CD14-positive monocyte (primary cell): ENCODE measurements around the gene ENKUR. TPM values are rescaled to one million over a fixed set of nuclear protein-coding genes. Genes with fewer than 3 reads are reported as not detected.

Source experiments
- DNase-seq, 3 donors: peaks; one replicate each; pipeline ENCODE4 v3.0.0-alpha.2; 2011 to 2022
- H2AFZ ChIP-seq: 2 replicates; pipeline ENCODE4 v1.6.0; 2012; ENCODE audit warnings: mild to moderate bottlenecking, low read depth, low read length, inconsistent platforms; ENCODE audit not compliant: insufficient read depth, poor library complexity, severe bottlenecking
- H3K27ac ChIP-seq, 2 donors: 1 replicate in 1 of 2; 2 replicates in 1 of 2; pipeline ENCODE4 v1.5.1; 2012 to 2013; ENCODE audit warnings: low read length in 2 of 2, control low read depth in 1 of 2, inconsistent platforms in 1 of 2, low read depth in 1 of 2, mild to moderate bottlenecking in 1 of 2
- H3K27me3 ChIP-seq, 2 donors: one replicate each; pipeline versions ENCODE4 v1.6.0 to v1.6.1; 2011 to 2013; ENCODE audit warnings: low read length in 2 of 2; ENCODE audit not compliant: control insufficient read depth in 2 of 2, insufficient read depth in 2 of 2
- H3K36me3 ChIP-seq, 2 donors: replicated peaks in 1 of 2; 1 replicate in 1 of 2; 2 replicates in 1 of 2; pipeline versions ENCODE4 v1.5.1 to v1.6.1; 2012 to 2013; ENCODE audit warnings: low read length in 2 of 2, control low read depth in 1 of 2, inconsistent platforms in 1 of 2, mild to moderate bottlenecking in 1 of 2; ENCODE audit not compliant: insufficient read depth in 2 of 2, control insufficient read depth in 1 of 2
- H3K4me1 ChIP-seq, 2 donors: 1 replicate in 1 of 2; 2 replicates in 1 of 2; pipeline versions ENCODE4 v1.5.1 to v1.6.1; 2012 to 2013; ENCODE audit warnings: low read length in 2 of 2, control low read depth in 1 of 2, inconsistent platforms in 1 of 2, mild to moderate bottlenecking in 1 of 2, moderate library complexity in 1 of 2; ENCODE audit not compliant: insufficient read depth in 2 of 2, control insufficient read depth in 1 of 2
- H3K4me2 ChIP-seq: replicated peaks from 2 replicates; pipeline ENCODE3; 2012; ENCODE audit warnings: low read length, moderate library complexity, mild to moderate bottlenecking; ENCODE audit not compliant: poor library complexity, severe bottlenecking; ENCODE audit errors: extremely low read depth
- H3K4me3 ChIP-seq, 3 experiments: fragments of 200-600 bp in 1 of 3; sonication (generic) in 1 of 3; replicated peaks in 1 of 3; 1 replicate in 2 of 3; 2 replicates in 1 of 3; pipeline ENCODE4 v1.5.1; 2011 to 2013; ENCODE audit warnings: low read length in 3 of 3, mild to moderate bottlenecking in 3 of 3, control low read depth in 2 of 3, low read depth in 2 of 3, inconsistent platforms in 1 of 3, moderate library complexity in 1 of 3
- H3K79me2 ChIP-seq: 2 replicates; pipeline ENCODE4 v1.6.0; 2012; ENCODE audit warnings: mild to moderate bottlenecking, control low read depth, inconsistent platforms, low read length, moderate library complexity; ENCODE audit not compliant: insufficient read depth
- H3K9ac ChIP-seq: 2 replicates; pipeline ENCODE4 v1.6.0; 2017; ENCODE audit warnings: low read length, mild to moderate bottlenecking; ENCODE audit not compliant: insufficient read depth, poor library complexity, severe bottlenecking
- H3K9me3 ChIP-seq, 2 donors: replicated peaks in 1 of 2; 1 replicate in 1 of 2; 2 replicates in 1 of 2; pipeline versions ENCODE4 v1.5.1 to v1.6.1; 2012 to 2013; ENCODE audit warnings: low read length in 2 of 2, control low read depth in 1 of 2; ENCODE audit not compliant: control insufficient read depth in 1 of 2, insufficient read depth in 1 of 2
- H4K20me1 ChIP-seq: 2 replicates; pipeline ENCODE4 v1.6.0; 2012; ENCODE audit warnings: mild to moderate bottlenecking, low read length, control low read depth, moderate library complexity; ENCODE audit not compliant: insufficient read depth
- H3K27ac Mint-ChIP-seq, 7 donors: one replicate each; pipeline ENCODE4 v1.8.0; 2020; ENCODE audit warnings: mild to moderate bottlenecking in 7 of 7, mixed read lengths in 7 of 7, moderate library complexity in 6 of 7, inconsistent platforms in 2 of 7
- H3K27me3 Mint-ChIP-seq, 3 donors: one replicate each; pipeline ENCODE4 v1.8.0; 2021 to 2022; ENCODE audit warnings: low read depth in 3 of 3, mild to moderate bottlenecking in 3 of 3, mixed read lengths in 3 of 3, moderate library complexity in 3 of 3, inconsistent platforms in 1 of 3
- H3K36me3 Mint-ChIP-seq, 2 donors: one replicate each; pipeline ENCODE4 v1.8.0; 2020; ENCODE audit warnings: mixed read lengths in 2 of 2, inconsistent platforms in 1 of 2, mild to moderate bottlenecking in 1 of 2
- H3K4me1 Mint-ChIP-seq: one replicate; pipeline ENCODE4 v1.8.0; 2020; ENCODE audit warnings: mild to moderate bottlenecking, mixed read lengths
- H3K4me3 Mint-ChIP-seq, 2 donors: one replicate each; pipeline ENCODE4 v1.8.0; 2020; ENCODE audit warnings: mild to moderate bottlenecking in 2 of 2, mixed read lengths in 2 of 2, moderate library complexity in 1 of 2
- H3K9me3 Mint-ChIP-seq, 7 donors: one replicate each; pipeline ENCODE4 v1.8.0; 2020 to 2022; ENCODE audit warnings: mixed read lengths in 7 of 7, mild to moderate bottlenecking in 6 of 7, moderate library complexity in 6 of 7, inconsistent platforms in 2 of 7
- WGBS: methylation state at CpG from one replicate; pipeline ENCODE4 v1.1.5; 2013; ENCODE audit warnings: missing lambda C conversion rate; ENCODE audit not compliant: insufficient coverage; 5-methylcytosine and 5-hydroxymethylcytosine counted together
- intact Hi-C, 2 donors: fragments of 100-400 bp; cut with micrococcal nuclease; formaldehyde crosslinking; loops; one replicate each; pipeline versions ENCODE4 v1.15.0 to v1.15.1; 2023
- polyA plus RNA-seq, 3 donors: library from polyadenylated mRNA; depleted of rRNA in 1 of 3; unstranded in 2 of 3; stranded (reverse) in 1 of 3; fragments of 300-500 nt in 2 of 3; fragments of >200 nt in 1 of 3; fragmentation: Illumina TruSeq in 2 of 3; gene quantifications; 1 replicate in 2 of 3; 2 replicates in 1 of 3; pipeline ENCODE4 v1.2.3, GENCODE V29; 2012 to 2021
- TF ChIP-seq, protein P1 (sequence below): fragments of 200-600 bp; IDR thresholded peaks from one replicate; pipeline ENCODE4 v1.8.0; 2022; ENCODE audit warnings: antibody characterized with exemption, mild to moderate bottlenecking

Gene ENKUR
- polyA plus RNA-seq, 3 donors: 0.16 TPM; not detected in 2

DNA sequence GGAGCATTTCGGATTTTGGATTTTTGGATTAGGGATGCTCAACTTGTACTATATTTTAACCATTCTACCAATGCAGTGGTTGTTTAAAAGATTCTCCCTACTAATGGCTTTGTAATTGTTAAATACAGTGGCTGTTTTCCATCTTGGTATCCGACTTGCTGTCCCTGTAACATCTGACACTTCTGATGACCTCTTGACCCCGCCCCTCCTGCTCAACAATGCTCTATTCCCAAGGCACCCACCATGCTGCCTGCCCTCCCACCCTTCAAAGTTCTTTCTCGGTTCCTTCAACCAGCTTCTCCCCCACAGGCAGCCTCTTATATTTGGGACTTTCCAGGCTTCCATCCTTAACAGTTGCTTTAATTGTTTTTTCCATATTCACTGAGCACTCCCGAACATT, 65.5 kb downstream of the ENKUR start:
- H3K4me3 ChIP-seq: no peak overlapping the region
- Mint-ChIP-seq H3K27ac (no peak overlapping the region), H3K4me3 (no peak overlapping the region), H3K9me3 (peaks cover 0 to 6% (median 0%) of the 10 kb centered on the region in 7 donors), H3K4me1 (peaks cover 15% of the 10 kb centered on the region), H3K36me3 (no peaks in the 10 kb centered on the region), H3K27me3 (peaks cover 17 to 33% (median 20%) of the 10 kb centered on the region in 3 donors)
- H3K79me2 ChIP-seq: no peaks in the 10 kb centered on the region
- no peaks in the 10 kb centered on the region for H4K20me1 ChIP-seq
- H3K9ac ChIP-seq: no peak overlapping the region
- DNase-seq: no peak
- no peaks in the 10 kb centered on the region for H3K9me3 ChIP-seq
- intact Hi-C loops: loop anchor here in 1 of 2 donors (10.0 kb wide), 1 partner anchor 306 kb away; no protein-coding TSS in a partner anchor
- WGBS: 97% methylated on average over 4 of the region's 5 CpGs
- H3K4me2 ChIP-seq: no peak overlapping the region
- H3K27ac ChIP-seq: no peak overlapping the region
- H3K27me3 ChIP-seq: peaks cover 0 to 21% of the 10 kb centered on the region in 2 donors
- TF ChIP-seq, protein P1, sequence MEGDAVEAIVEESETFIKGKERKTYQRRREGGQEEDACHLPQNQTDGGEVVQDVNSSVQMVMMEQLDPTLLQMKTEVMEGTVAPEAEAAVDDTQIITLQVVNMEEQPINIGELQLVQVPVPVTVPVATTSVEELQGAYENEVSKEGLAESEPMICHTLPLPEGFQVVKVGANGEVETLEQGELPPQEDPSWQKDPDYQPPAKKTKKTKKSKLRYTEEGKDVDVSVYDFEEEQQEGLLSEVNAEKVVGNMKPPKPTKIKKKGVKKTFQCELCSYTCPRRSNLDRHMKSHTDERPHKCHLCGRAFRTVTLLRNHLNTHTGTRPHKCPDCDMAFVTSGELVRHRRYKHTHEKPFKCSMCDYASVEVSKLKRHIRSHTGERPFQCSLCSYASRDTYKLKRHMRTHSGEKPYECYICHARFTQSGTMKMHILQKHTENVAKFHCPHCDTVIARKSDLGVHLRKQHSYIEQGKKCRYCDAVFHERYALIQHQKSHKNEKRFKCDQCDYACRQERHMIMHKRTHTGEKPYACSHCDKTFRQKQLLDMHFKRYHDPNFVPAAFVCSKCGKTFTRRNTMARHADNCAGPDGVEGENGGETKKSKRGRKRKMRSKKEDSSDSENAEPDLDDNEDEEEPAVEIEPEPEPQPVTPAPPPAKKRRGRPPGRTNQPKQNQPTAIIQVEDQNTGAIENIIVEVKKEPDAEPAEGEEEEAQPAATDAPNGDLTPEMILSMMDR: no peak
- H3K36me3 ChIP-seq: no peaks in the 10 kb centered on the region
- H3K4me1 ChIP-seq: peaks cover 2 to 15% of the 10 kb centered on the region in 2 donors
- no peak overlapping the region for H2AFZ ChIP-seq

DNA sequence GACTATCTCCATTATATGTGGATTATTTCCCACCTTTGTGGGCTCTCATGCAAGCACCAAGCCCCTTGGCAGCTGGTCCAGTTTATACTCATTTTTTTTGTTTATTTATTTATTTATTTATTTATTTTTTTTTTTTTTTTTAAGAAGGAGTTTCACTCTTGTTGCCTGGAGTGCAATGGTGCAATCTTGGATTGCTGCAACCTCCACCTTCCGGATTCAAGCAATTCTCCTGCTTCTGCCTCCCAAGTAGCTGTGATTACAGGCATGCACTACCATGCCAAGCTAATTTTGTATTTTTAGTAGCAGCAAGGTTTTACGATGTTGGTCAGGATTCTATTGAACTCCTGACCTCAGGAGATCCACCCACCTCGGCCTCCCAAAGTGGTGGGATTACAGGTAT, 66.3 kb downstream of the ENKUR start:
- H4K20me1 ChIP-seq: no peaks in the 10 kb centered on the region
- peak overlapping the region in 1 of 7 donors; percentile 38 for H3K27ac Mint-ChIP-seq
- no peak overlapping the region for H3K4me2 ChIP-seq
- H3K4me3 ChIP-seq: no peak overlapping the region
- intact Hi-C loops: loop anchor here in 1 of 2 donors (10.0 kb wide), 1 partner anchor 305 kb away; no protein-coding TSS in a partner anchor
- 92% methylated on average over 2 of the region's 3 CpGs for WGBS
- H3K36me3 Mint-ChIP-seq: no peaks in the 10 kb centered on the region
- peak in 1 of 3 donors; percentile 9 for DNase-seq
- H3K4me3 Mint-ChIP-seq: no peak overlapping the region
- no peaks in the 10 kb centered on the region for H3K36me3 ChIP-seq
- H3K4me1 ChIP-seq: peaks cover 2 to 15% of the 10 kb centered on the region in 2 donors
- no peak overlapping the region for H2AFZ ChIP-seq
- H3K27me3 ChIP-seq: peaks cover 0 to 21% of the 10 kb centered on the region in 2 donors
- no peaks in the 10 kb centered on the region for H3K79me2 ChIP-seq
- no peak overlapping the region for H3K9ac ChIP-seq
- H3K9me3 ChIP-seq: no peaks in the 10 kb centered on the region
- H3K27ac ChIP-seq: no peak overlapping the region
- peaks cover 15% of the 10 kb centered on the region for H3K4me1 Mint-ChIP-seq
- peaks cover 17 to 33% (median 20%) of the 10 kb centered on the region in 3 donors for H3K27me3 Mint-ChIP-seq
- peaks cover 0 to 2% (median 0%) of the 10 kb centered on the region in 7 donors for H3K9me3 Mint-ChIP-seq
- TF ChIP-seq, protein P1: no peak
